Measurements from ENCODE around the gene ITLN1. TPM values are rescaled to one million over a fixed set of nuclear protein-coding genes. Genes with fewer than 3 reads are reported as not detected.
"Not testable (repeated sequence)": the region's sequence is repeated elsewhere in the genome, so short reads cannot be mapped to it uniquely, and the experiment has no call there.

ITLN1 gene
- total and polyA plus RNA-seq, 12 donors: 0.41 to 4.1 (median 2.4) TPM; not detected in 7

- Histone ChIP-seq H3K4me1 (replicated peaks in 1 of 2) (no peaks in the 10 kb centered on the region), H3K4me3 (no peak overlapping the region), H3K9me3 (replicated peaks in 1 of 3) (no peaks in the 10 kb centered on the region), H3K27ac (no peak overlapping the region), H3K27me3 (peaks cover 6% of the 10 kb centered on the region), H3K36me3 (replicated peaks in 1 of 2) (no peaks in the 10 kb centered on the region)
- no peak for DNase-seq
- intact Hi-C loops (cut with DNase I): no loop called here
- no peak for TF ChIP-seq POLR2A (IDR thresholded peaks at IDR 0.05)
- no peak for TF ChIP-seq CTCF (IDR thresholded peaks at IDR 0.05)
Measured at GRCh38 chr1:160877221-160877620, 7.8 kb downstream of the ITLN1 start.

GRCh38 chr1:160876311-160876710, 8.7 kb downstream of the ITLN1 start:
- no peaks in the 10 kb centered on the region for H3K36me3 ChIP-seq (replicated peaks in 1 of 2)
- no peak for TF ChIP-seq POLR2A (IDR thresholded peaks at IDR 0.05)
- no peak for TF ChIP-seq CTCF (IDR thresholded peaks at IDR 0.05)
- H3K9me3 ChIP-seq (replicated peaks in 1 of 3): no peaks in the 10 kb centered on the region
- H3K27ac ChIP-seq: no peak overlapping the region
- H3K4me3 ChIP-seq: no peak overlapping the region
- peaks cover 6% of the 10 kb centered on the region for H3K27me3 ChIP-seq
- DNase-seq: no peak
- WGBS, 4 donors: 69 to 73% (median 71%) methylated on average over 5 of the region's 5 CpGs
- no peaks in the 10 kb centered on the region for H3K4me1 ChIP-seq (replicated peaks in 1 of 2)
- intact Hi-C loops (cut with DNase I): no loop called here

GRCh38 chr1:160875591-160875990, 9.4 kb downstream of the ITLN1 start:
- WGBS, 4 donors: 56 to 77% (median 61%) methylated on average over 4 of the region's 4 CpGs

GRCh38 chr1:160874935-160875334, 10.0 kb downstream of the ITLN1 start:
- no peak for DNase-seq
- H3K4me3 ChIP-seq: no peak overlapping the region
- H3K27me3 ChIP-seq: peaks cover 6% of the 10 kb centered on the region
- H3K4me1 ChIP-seq (replicated peaks in 1 of 2): no peaks in the 10 kb centered on the region
- WGBS, 4 donors: 47 to 64% (median 51%) methylated on average over 3 of the region's 3 CpGs
- intact Hi-C loops (cut with DNase I): no loop called here
- no peaks in the 10 kb centered on the region for H3K36me3 ChIP-seq (replicated peaks in 1 of 2)
- H3K9me3 ChIP-seq (replicated peaks in 1 of 3): no peaks in the 10 kb centered on the region
- no peak for TF ChIP-seq CTCF (IDR thresholded peaks at IDR 0.05)
- TF ChIP-seq POLR2A (IDR thresholded peaks at IDR 0.05): no peak
- no peak overlapping the region for H3K27ac ChIP-seq

More at GRCh38 chr1:160875591-160875990, 9.4 kb downstream of the ITLN1 start:
- H3K36me3 ChIP-seq (replicated peaks in 1 of 2); intact Hi-C loops (cut with DNase I); DNase-seq; H3K9me3 ChIP-seq (replicated peaks in 1 of 3); H3K4me1 ChIP-seq (replicated peaks in 1 of 2); H3K27me3 ChIP-seq; H3K27ac ChIP-seq; H3K4me3 ChIP-seq: not testable (repeated sequence)

- WGBS, 4 donors: 59 to 75% (median 71%) methylated on average over 3 of the region's 3 CpGs
- Histone ChIP-seq H3K36me3 (replicated peaks in 1 of 2) (no peaks in the 10 kb centered on the region), H3K4me1 (replicated peaks in 1 of 2) (no peaks in the 10 kb centered on the region), H3K27me3 (peaks cover 6% of the 10 kb centered on the region), H3K9me3 (replicated peaks in 1 of 3) (no peaks in the 10 kb centered on the region), H3K4me3 (no peak overlapping the region), H3K27ac (no peak overlapping the region)
- no peak for DNase-seq
- intact Hi-C loops (cut with DNase I): no loop called here
- TF ChIP-seq POLR2A (IDR thresholded peaks at IDR 0.05): no peak
- no peak for TF ChIP-seq CTCF (IDR thresholded peaks at IDR 0.05)
Measured at GRCh38 chr1:160868141-160868540, 16.8 kb downstream of the ITLN1 start.

GRCh38 chr1:160867651-160868050, 17.3 kb downstream of the ITLN1 start:
- H3K27me3 ChIP-seq; H3K27ac ChIP-seq; DNase-seq; intact Hi-C loops (cut with DNase I); H3K4me1 ChIP-seq (replicated peaks in 1 of 2); H3K9me3 ChIP-seq (replicated peaks in 1 of 3); H3K4me3 ChIP-seq; H3K36me3 ChIP-seq (replicated peaks in 1 of 2): not testable (repeated sequence)
- 50 to 57% (median 54%) methylated on average over 4 of the region's 4 CpGs for WGBS, 4 donors
